Spleen (tissue), 11 donors: ENCODE results near the gene DNM2. TPM values are rescaled to one million over a fixed set of nuclear protein-coding genes. Genes with fewer than 3 reads are reported as not detected.

Experiments used
- DNase-seq: peaks from one replicate; pipeline ENCODE4 v3.0.0-alpha.2; 2020
- H3K27ac ChIP-seq, 8 donors: fragments of 200-600 bp; sonication (generic) in 7 of 8; 1 replicate in 4 of 8; 2 replicates in 4 of 8; pipeline versions ENCODE4 v1.5.0 to v1.8.0; 2016 to 2021; ENCODE audit warnings: inconsistent platforms in 4 of 8, mild to moderate bottlenecking in 4 of 8, moderate library complexity in 1 of 8
- H3K27me3 ChIP-seq, 7 donors: fragments of 200-600 bp; sonication (generic) in 6 of 7; replicated peaks in 1 of 7; 1 replicate in 4 of 7; 2 replicates in 3 of 7; pipeline versions ENCODE4 v1.5.0 to v1.8.0; 2016 to 2021; ENCODE audit warnings: inconsistent platforms in 3 of 7, mild to moderate bottlenecking in 1 of 7
- H3K36me3 ChIP-seq, 6 donors: fragments of 200-600 bp; sonication (generic) in 5 of 6; 1 replicate in 4 of 6; 2 replicates in 2 of 6; pipeline versions ENCODE4 v1.5.0 to v1.8.0; 2016 to 2021; ENCODE audit warnings: inconsistent platforms in 2 of 6
- H3K4me1 ChIP-seq, 6 donors: fragments of 200-600 bp; sonication (generic) in 5 of 6; 1 replicate in 3 of 6; 2 replicates in 3 of 6; pipeline versions ENCODE4 v1.5.0 to v1.8.0; 2016 to 2021; ENCODE audit warnings: inconsistent platforms in 3 of 6
- H3K4me3 ChIP-seq, 8 donors: fragments of 200-600 bp; sonication (generic) in 7 of 8; 1 replicate in 4 of 8; 2 replicates in 4 of 8; pipeline versions ENCODE4 v1.5.0 to v1.8.0; 2016 to 2021; ENCODE audit warnings: inconsistent platforms in 4 of 8, mild to moderate bottlenecking in 4 of 8, moderate library complexity in 2 of 8
- H3K9me3 ChIP-seq, 8 donors: fragments of 200-600 bp; sonication (generic) in 7 of 8; 1 replicate in 4 of 8; 2 replicates in 4 of 8; pipeline versions ENCODE4 v1.5.0 to v1.8.0; 2016 to 2021; ENCODE audit warnings: inconsistent platforms in 4 of 8
- CTCF ChIP-seq, 11 experiments: fragments of 200-600 bp in 7 of 11; fragments of 450-650 bp in 4 of 11; sonication (generic) in 4 of 11; IDR thresholded peaks in 8 of 11; conservative IDR thresholded peaks in 3 of 11; 1 replicate in 7 of 11; 2 replicates in 4 of 11; pipeline versions ENCODE4 v1.4.0 to v1.8.0; 2016 to 2021; ENCODE audit warnings: antibody characterized with exemption in 11 of 11, inconsistent platforms in 4 of 11, mild to moderate bottlenecking in 1 of 11
- POLR2A ChIP-seq, 3 donors: fragments of 450-650 bp; IDR thresholded peaks; one replicate each; pipeline ENCODE4 v1.5.1; 2017; ENCODE audit warnings: antibody characterized with exemption in 3 of 3, mild to moderate bottlenecking in 1 of 3
- POLR2AphosphoS5 ChIP-seq, 3 donors: sonication (generic); formaldehyde crosslinking; IDR thresholded peaks; one replicate each; pipeline ENCODE4 v1.5.1; 2017; ENCODE audit warnings: antibody characterized with exemption in 3 of 3
- WGBS, 5 donors: extraction: QIAGEN DNeasy Blood & Tissue Kit in 3 of 5; methylation state at CpG; one replicate each; pipeline versions ENCODE4 v1.1.5 to v1.1.7; 2013 to 2018; 5-methylcytosine and 5-hydroxymethylcytosine counted together
- intact Hi-C: fragments of 100-400 bp; cut with DNase I; formaldehyde crosslinking; loops from one replicate; pipeline ENCODE4 v1.15.0; 2023; ENCODE audit warnings: low total_unique reads
- polyA plus RNA-seq, 3 donors: library from polyadenylated mRNA; stranded (reverse); fragments of 200-250 nt; gene quantifications; one replicate each; pipeline ENCODE4 v1.2.1, GENCODE V29; 2013
- total RNA-seq, 7 donors: library from RNA; depleted of rRNA in 3 of 7; stranded (reverse); fragments of >200 nt in 3 of 7; fragmentation: NEBNext Ultra II Directional in 4 of 7; extraction: Animal tissue kit (Norgen Biotek cat#: 25700) in 4 of 7; gene quantifications; one replicate each; pipeline versions ENCODE4 v1.1.0 to v1.2.1, GENCODE V29; 2016 to 2021
- donor health status: healthy with polysubstance abuse.
- donor health status: DM: no; HTN: no; CAD: no; lungs with moderate emphysema.
- donor health status: DM: no; HTN: no; CAD: no.
- donor health status: Bipolar disorder and iron deficiency.
- donor health status: healthy.
- donor health status: DM: no; HTN: no; CAD: no.
- donor health status: DM: yes; HTN: yes; CAD: no.

Gene DNM2
- total and polyA plus RNA-seq, 10 donors, result 57.1 to 298 (median 193) TPM

GRCh38 chr19:10871711-10872545 lies 154.0 kb downstream of the DNM2 start:
- WGBS, 5 donors, result 1% methylated on average over 43 to 90 of the region's 90 CpGs

GRCh38 chr19:10872546-10873107 lies 154.7 kb downstream of the DNM2 start:
- H3K4me3 ChIP-seq, result peak overlapping the region; percentile 49 to 92 (median 68)
- peaks cover 0 to 17% (median 0%) of the 10 kb centered on the region in 6 donors for H3K36me3 ChIP-seq
- H3K27ac ChIP-seq, result peak overlapping the region in 6 of 8 donors; percentile 71 to 91 (median 84)
- peaks cover 0 to 4% (median 0%) of the 10 kb centered on the region in 7 donors for H3K27me3 ChIP-seq
- no peak for DNase-seq
- H3K4me1 ChIP-seq, result peaks cover 7 to 86% (median 49%) of the 10 kb centered on the region in 6 donors
- no peaks in the 10 kb centered on the region for H3K9me3 ChIP-seq
- no peak for TF ChIP-seq POLR2A (IDR thresholded peaks at IDR 0.05)
- no peak for TF ChIP-seq POLR2AphosphoS5 (IDR thresholded peaks at IDR 0.05)
- peak in 1 of 11 experiments; percentile 3 for TF ChIP-seq CTCF (IDR thresholded peaks at IDR 0.05 in 8 of 11, conservative IDR thresholded peaks at IDR 0.05 in 3 of 11)
- WGBS, 5 donors, result 12 to 20% (median 18%) methylated on average over 16 of the region's 16 CpGs
- intact Hi-C loops, result no loop called here

More at GRCh38 chr19:10871711-10872545, 154.0 kb downstream of the DNM2 start:
- intact Hi-C loops, result no loop called here
- TF ChIP-seq CTCF (IDR thresholded peaks at IDR 0.05 in 8 of 11, conservative IDR thresholded peaks at IDR 0.05 in 3 of 11) (peak in 4 of 11 experiments; percentile 11 to 31 (median 14)), POLR2AphosphoS5 (IDR thresholded peaks at IDR 0.05) (no peak), POLR2A (IDR thresholded peaks at IDR 0.05) (no peak)
- Histone ChIP-seq H3K4me3 (peak overlapping the region; percentile 49 to 92 (median 68)), H3K27me3 (peaks cover 0 to 4% (median 0%) of the 10 kb centered on the region in 7 donors), H3K9me3 (no peaks in the 10 kb centered on the region), H3K4me1 (peaks cover 7 to 86% (median 42%) of the 10 kb centered on the region in 6 donors), H3K27ac (peak overlapping the region in 7 of 8 donors; percentile 58 to 91 (median 82)), H3K36me3 (peaks cover 0 to 17% (median 0%) of the 10 kb centered on the region in 6 donors)
- DNase-seq, result peak; percentile 94

GRCh38 chr19:10874024-10874423 lies 156.1 kb downstream of the DNM2 start:
- H3K4me3 ChIP-seq, result no peak overlapping the region
- peaks cover 0 to 10% (median 0%) of the 10 kb centered on the region in 6 donors for H3K36me3 ChIP-seq
- WGBS, 5 donors, result 84 to 97% (median 90%) methylated on average over 1 of the region's 1 CpG
- H3K27me3 ChIP-seq, result peaks cover 0 to 4% (median 0%) of the 10 kb centered on the region in 7 donors
- no peak for TF ChIP-seq POLR2AphosphoS5 (IDR thresholded peaks at IDR 0.05)
- no peak for TF ChIP-seq CTCF (IDR thresholded peaks at IDR 0.05 in 8 of 11, conservative IDR thresholded peaks at IDR 0.05 in 3 of 11)
- no peak for TF ChIP-seq POLR2A (IDR thresholded peaks at IDR 0.05)
- H3K27ac ChIP-seq, result no peak overlapping the region
- H3K4me1 ChIP-seq, result peaks cover 7 to 86% (median 58%) of the 10 kb centered on the region in 6 donors
- DNase-seq, result no peak
- intact Hi-C loops, result no loop called here
- H3K9me3 ChIP-seq, result no peaks in the 10 kb centered on the region
